ENCODE data around the gene NAA10.

The NAA10 gene

DNA sequence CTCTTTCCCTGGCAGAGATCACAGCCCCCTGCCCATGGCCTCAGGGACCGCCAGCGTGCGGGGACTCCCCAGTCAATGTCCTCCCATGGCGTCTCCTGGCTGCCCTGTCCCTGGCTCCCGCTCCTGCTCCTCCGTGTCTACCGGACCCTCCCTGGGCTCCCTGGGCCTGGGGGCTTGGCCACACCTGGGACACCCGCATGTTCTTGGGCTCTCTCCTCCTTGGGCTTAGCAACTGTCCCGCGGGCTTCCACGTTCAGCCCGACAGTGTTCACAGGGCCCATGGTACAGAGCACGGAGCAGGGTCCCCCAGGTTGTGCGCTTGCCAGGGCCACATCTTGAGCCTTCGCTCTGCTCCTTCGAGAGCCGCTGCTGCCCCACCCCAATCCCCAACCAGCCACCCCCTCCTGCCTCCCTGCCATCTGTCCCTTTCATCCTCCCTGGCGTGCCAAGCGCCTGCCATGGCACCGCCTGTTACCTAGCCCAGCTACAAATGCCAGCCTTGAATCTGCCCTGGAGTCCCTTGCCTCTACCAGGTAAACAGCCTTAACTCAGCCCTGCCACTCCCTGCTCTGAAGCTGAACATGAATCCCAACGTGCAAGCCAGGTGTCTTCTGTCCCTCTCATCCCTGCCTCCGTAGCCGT is 26.5 kb downstream of the NAA10 start:
- DNase-seq (ENCODE audit: low spot score), result no peak

DNA sequence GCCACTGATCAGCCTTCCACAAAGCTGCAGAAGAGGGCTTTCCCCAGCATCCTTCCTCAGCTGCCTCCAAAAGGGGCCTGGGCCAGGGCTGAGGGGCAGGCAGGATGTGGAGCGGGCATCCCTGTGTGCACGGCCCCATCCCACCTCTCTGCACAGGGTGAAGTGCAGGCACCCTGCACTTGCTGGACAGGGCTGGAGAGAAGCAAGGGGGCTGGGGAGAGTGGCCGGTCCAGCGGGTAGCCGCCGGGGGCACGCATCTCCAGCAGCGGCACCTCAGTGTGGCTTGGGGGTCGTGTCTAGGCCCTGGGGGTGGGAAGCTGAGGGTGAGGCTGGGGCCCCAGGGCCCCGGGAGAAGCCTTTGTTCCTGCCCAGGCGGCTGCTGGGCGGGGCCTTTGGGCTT is 27.4 kb downstream of the NAA10 start:
- no peak for DNase-seq (ENCODE audit: low spot score)

DNA sequence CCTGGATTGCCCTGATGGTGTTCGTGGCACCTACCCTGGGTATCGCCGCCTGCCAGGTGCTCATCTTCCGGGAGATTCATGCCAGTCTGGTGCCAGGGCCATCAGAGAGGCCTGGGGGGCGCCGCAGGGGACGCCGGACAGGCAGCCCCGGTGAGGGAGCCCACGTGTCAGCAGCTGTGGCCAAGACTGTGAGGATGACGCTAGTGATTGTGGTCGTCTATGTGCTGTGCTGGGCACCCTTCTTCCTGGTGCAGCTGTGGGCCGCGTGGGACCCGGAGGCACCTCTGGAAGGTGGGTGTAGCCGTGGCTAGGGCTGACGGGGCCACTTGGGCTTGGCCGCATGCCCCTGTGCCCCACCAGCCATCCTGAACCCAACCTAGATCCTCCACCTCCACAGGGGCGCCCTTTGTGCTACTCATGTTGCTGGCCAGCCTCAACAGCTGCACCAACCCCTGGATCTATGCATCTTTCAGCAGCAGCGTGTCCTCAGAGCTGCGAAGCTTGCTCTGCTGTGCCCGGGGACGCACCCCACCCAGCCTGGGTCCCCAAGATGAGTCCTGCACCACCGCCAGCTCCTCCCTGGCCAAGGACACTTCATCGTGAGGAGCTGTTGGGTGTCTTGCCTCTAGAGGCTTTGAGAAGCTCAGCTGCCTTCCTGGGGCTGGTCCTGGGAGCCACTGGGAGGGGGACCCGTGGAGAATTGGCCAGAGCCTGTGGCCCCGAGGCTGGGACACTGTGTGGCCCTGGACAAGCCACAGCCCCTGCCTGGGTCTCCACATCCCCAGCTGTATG is 28.5 kb downstream of the NAA10 start:
- DNase-seq (ENCODE audit: low spot score), result no peak

DNA sequence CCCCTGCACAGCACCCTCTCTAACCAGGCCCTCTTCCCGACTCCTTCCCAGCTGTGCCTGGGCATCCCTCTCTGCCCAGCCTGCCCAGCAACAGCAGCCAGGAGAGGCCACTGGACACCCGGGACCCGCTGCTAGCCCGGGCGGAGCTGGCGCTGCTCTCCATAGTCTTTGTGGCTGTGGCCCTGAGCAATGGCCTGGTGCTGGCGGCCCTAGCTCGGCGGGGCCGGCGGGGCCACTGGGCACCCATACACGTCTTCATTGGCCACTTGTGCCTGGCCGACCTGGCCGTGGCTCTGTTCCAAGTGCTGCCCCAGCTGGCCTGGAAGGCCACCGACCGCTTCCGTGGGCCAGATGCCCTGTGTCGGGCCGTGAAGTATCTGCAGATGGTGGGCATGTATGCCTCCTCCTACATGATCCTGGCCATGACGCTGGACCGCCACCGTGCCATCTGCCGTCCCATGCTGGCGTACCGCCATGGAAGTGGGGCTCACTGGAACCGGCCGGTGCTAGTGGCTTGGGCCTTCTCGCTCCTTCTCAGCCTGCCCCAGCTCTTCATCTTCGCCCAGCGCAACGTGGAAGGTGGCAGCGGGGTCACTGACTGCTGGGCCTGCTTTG is 29.2 kb downstream of the NAA10 start:
- DNase-seq (ENCODE audit: low spot score), result no peak

DNA sequence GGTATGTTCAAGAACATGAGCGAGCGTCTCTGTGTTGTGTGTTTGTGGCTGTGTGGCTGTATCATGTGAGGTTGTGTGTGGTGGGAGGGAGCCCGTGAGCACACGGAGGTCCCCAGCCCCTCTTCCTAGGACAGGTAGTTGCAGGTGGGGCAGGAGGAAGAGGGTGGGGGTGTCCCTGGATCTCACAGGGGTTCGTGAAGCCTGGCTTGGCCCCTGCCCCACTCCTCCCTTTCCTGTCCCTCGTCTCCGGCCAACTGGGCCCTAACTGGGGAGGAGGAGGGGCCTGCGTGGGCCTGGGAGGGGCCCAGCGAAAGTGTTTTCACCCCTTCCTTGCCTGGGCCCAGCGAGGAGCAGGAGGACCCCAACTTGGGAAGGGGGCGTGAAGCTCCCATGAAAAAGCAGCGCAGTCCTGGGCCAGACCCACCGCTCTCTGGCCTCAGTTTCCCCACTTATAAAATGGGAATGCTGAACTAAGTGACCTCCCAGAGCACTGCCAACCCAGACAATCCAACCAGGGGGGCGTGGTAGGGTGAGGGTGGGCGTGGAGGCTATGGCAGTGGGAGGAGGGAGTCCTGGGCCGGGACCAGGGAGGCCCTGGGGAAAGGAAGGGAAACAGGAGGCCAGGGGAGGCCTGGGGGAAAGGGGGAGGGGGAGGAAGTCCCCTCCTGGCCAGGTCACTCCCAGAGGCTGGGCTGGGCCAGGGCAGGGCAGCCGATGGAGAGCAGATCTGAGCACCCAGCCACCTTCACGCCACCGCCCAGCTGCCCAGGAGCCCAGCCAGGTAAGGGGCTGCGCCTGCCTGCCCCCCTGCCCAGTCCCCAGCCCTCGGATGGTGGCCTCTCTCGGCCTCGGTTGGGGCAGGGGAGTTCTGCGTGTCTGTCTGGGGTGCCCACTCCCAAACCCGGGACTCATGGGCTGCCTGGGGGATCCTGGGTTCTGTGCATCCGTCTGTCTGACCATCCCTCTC is 30.6 kb downstream of the NAA10 start, which contains the start of gene AVPR2:
Gene AVPR2, plus strand, starts transcription at position 683 of the 967 bp plus-strand sequence. CDS start 473 bp downstream, outside the sequence.
- no peak for DNase-seq (ENCODE audit: low spot score)

DNA sequence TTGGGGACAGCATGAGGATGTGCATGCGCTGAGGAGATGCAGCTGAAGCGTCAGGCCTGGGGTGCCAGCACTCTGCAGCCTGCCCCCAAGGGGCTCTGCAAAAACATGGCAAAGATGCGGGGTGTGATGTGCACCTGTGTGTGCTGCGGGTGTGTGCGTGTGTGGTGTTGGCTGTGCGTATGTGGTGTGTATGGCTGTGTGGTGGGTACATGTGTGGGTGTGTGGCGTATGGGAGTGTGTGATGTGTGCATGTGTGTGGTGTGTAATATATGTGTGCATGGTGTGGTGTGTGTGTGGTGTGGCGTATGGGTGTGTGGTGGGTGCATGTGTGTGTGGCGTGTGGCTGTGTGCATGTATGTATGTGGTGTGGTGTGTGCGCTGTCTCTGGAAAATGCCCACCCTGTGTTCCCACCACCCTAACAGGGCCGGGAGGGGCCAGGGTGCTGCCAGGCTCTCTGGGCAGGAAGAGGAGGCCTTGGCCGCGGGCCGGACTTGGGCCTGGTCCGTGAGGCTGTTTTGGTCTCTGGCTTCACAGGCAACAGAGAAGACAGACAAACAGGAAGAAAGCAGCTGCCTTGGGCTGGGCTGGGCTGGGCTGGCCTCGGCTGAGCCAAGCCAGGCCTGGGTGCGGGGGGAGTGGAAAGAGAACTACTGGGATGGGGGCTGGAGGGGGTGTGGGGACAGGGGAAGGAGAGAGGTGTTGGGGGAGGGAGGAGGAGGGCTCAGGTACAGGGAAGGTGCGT is 31.4 kb downstream of the NAA10 start:
- DNase-seq (ENCODE audit: low spot score), result no peak

DNA sequence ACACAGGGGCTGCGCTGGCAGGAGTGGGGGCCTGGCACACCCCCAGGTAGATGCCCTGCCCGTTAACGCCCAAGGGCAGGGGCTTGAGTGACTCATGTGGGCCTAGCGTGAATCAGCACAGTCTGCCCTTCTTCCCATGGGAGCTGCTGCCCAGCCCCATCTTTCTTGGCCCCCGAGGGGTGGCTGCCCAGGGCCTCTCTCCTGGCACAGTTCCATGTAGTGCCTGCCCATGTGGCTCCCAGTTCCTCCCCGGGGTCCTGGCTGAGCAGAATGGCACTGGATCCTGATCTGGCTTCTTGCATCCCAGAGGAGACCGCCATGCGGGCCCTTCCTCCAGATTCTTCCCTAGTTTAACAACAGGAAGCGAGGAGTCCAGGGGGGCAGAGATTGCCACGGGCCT is 32.5 kb downstream of the NAA10 start:
- no peak for DNase-seq (ENCODE audit: low spot score)

DNA sequence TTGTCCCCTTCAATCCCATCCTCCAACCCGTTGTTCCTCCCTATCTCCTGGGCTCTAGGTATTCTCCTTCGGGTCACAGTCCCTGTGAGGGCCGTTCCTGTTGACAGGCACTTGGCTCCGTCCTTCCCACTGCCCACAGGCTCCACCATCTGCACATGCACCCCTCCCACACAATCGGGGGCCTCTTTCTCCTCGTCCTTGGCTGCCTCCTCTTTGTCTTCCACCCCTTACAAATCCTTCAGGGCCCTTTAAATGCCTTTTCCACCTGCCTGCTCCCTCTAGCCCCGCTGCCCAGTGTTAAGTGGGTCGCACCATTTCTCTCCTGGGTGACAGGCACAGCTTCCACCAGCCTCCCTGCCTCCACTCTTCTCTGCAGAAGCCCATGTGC is 33.1 kb downstream of the NAA10 start:
- no peak for DNase-seq (ENCODE audit: low spot score)

DNA sequence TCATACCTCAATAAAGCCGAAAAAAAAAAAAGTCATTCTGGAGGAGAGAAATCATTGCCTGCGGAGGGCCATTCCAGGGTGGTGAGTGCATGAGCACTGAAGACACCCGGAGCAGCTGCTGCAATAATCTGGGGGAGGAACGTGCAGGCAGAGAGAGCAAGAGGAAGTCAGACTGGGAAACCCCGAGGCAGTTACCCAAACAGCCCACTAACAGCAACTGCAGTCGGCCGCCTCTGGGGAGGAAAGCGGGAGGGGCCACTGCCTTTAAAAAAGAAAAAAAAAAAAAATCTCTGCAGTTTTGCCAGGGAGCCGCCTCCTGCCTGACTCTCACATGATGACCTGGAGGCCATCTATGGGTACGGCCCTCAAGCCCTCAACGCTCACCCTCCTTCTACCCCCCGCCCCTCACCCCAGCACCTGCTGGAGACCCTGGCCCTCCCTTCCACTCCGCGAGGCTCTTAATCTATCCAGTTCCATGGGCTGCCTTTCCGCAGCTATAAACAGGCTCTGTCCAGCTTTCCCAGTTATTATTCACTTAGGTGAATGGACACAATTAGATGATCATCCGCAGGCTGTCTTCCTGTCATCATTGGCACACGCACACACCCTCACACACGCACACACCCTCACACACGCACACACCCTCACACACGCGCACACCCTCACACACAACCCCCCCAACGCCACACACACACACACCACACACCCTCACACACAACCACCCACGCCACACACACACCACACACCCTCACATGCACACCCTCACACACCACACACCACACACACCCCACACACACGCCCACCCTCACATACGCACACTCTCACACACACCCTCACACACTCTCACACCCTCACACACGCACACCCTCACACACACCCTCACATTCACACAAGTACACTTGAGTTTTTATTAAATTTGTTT is 33.7 kb downstream of the NAA10 start:
- DNase-seq (ENCODE audit: low spot score), result peak; percentile 42

DNA sequence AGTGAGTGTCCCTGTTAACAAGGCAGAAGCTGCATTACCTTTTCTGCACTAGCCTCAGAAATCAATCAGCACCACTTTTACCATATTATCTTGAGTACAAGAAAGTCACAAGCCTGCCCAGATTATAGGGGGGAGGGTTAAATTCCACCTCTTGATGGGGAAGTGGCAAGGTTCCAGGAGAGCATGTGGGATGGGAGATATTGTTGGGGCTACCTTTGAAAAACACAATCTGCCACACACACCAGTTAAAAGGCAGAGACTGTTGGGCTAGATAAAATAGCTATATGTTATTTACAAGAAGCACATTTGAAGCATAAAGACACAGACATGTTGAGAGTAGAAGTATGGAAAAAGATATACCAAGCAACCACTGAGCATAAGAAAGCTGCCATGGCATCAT is 36.9 kb downstream of the NAA10 start:
- no peak for DNase-seq (ENCODE audit: low spot score)

DNA sequence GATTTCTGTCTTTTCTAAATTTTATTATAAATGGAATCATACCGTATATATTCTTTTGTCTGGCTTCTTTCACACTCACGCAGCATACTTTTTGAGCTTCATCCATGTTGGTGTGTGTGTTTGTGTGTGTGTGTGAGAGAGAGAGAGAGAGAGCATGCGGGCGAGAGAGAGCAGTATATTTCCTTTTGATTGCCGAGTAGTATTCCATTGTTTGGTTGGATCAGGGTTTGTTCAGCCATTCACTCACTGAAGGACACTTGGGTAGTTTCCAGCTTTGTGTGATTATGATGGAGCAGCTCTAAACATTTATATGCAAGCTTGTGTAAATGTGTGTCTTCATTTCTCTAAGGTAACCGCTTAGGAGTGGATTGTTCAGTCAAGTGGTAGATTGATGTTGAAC is 45.7 kb downstream of the NAA10 start:
- DNase-seq (ENCODE audit: low spot score), result no peak

DNA sequence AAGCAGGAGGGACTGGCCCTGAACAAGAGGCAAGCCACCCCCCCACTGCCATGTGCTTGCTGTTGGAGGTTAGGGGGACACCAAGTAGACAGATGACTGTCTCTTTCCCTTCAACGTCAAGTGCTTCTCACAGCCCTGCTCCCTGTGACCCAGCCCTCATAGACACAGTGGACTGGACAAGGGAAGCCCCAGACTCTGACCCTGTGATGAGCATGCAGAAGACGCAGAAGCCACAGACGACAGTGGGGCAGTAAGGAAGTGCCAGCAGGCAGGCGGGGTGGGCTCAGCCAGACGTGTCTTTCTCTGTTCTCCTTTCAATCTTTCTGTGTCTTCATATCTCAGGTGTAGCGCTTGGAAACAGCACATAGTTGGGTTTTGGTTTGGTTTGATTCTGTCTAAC is 46.5 kb downstream of the NAA10 start:
- DNase-seq (ENCODE audit: low spot score), result no peak

DNA sequence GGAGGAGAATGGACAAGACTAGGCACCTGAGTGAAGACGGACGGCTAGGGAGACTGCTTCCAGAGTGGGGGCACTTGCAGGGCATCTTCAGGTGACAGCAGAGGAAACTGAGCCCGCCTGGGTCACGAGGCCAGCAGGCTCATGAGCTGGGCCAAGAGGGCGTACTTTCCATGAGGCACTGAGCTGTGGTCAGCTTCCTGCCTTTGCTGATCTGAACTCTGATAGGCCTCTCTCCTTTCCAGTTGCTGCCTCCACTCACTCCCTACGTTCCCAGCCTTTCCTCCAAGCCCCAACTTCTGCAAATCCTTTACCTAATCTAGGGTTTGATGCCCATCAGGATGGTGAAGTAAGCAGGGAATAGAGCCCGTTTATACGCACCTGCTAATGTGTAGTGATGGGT is 47.5 kb downstream of the NAA10 start:
- no peak for DNase-seq (ENCODE audit: low spot score)

DNA sequence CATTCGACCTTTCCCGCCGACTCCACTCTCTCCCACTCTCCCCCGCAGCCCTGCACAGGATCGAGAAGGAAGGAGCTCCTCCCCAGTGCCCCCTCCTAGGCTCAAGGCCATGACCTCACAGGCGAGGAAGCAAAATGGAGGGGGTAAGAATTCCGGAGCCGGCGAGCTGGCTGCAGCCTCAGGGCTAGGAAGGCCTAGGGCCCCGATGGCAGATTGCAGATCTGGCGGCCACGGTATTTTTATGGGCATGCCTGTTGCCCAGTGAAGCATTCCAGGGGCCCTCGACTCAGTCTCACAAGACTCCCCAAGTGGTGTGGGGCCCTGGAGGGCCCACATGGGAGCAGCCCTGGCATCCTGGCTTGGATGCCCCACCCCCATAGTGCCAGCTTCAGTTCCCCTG is 47.9 kb downstream of the NAA10 start:
- DNase-seq (ENCODE audit: low spot score), result peak; percentile 34

DNA sequence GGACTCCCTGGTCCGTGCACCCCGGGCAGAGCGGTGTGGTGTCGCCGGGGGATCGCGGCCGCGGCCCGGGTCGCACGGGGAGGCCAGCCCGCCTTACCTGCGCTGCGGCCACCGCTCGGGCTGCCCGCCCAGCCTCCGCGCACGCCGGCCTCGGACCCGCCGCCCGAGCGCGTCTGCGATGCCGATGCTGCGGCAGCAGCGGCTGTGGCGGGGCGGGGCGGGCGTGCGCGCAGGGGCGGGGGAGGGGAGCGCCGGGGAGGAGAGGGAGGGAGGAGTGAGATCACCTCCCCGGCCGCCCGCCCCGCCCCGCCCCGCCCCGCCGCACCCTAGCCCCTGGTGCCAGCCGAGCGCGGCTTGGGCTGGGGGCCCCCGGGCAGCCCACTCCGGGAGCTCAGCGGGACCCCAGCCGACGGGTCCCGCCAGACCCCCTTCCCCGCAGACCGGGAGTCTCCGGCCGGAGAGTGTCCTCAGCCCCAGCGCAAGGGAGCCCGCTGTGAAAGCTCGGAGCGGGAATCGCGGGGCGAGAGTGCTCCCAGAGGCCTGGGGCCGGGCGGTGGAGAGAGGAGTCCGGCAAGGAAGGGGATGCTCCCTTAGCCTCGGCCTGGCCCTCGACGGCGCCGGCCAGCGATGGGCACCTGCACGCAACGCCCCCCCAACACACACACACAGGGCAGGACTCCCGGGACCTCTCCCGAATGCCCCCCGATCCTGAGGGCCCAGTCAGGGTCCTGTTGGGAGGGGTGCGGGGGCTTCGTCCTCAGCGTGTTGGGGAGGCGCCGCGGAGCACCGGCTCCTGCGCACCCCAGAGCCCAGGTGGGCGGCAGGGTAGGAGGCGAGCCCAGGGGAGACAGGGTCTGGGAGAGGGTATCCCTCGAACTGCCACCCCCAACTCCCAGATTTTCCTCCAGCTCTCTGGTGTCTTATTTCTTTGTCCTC is 48.6 kb downstream of the NAA10 start, which contains the start of gene L1CAM:
Gene L1CAM, minus strand, starts transcription at position 206 of the 936 bp plus-strand sequence. CDS start 10,337 bp downstream, outside the sequence.
- DNase-seq (ENCODE audit: low spot score), result peak; percentile 56

DNA sequence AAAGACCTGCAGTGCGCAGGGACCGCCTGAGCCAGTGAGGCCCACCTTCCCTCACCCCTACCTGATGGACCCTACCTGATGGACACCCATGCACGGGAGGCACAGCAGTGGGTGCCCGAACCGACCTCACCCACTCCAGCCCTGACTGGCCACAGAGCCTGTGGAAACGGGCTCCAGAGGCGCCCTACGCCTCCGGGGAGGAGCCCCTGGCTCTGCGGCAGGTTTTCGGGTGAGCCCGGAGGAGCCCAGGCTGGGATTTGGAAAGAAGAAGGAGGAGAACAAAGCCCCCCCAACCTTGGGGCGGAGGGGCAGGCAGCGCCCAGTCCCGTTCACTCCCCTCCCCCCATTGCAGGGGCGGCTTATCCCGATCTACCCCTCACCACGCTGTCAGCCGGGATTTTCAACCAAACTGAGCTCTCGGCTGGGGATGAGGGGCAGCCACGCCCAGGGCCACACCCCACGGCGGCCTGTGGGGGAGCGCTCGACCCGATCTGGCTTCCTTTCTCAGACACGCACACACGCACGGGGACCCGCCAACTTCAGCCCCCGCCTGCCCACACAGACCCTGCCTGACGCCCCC is 49.5 kb downstream of the NAA10 start:
- DNase-seq (ENCODE audit: low spot score), result no peak

DNA sequence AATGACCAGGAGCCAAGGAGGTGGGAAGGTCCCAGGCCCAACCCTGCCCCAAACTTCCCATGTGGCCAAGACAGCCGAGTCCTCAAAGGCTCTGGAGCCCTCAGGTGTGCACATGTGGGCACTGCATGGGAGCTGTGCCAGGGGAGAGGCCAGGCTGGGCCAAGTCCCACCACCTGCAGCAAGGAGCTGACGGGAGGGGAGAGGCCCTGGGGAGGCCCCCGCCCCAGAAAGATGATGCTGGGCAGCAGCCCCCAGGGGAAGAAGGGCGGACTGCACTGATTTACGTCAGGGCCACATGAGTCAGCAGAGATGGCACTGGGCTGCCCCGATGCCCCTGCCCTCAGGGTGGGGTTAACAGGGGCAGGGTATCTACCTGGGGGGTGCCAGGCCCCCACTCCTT is 50.2 kb downstream of the NAA10 start:
- DNase-seq (ENCODE audit: low spot score), result no peak

DNA sequence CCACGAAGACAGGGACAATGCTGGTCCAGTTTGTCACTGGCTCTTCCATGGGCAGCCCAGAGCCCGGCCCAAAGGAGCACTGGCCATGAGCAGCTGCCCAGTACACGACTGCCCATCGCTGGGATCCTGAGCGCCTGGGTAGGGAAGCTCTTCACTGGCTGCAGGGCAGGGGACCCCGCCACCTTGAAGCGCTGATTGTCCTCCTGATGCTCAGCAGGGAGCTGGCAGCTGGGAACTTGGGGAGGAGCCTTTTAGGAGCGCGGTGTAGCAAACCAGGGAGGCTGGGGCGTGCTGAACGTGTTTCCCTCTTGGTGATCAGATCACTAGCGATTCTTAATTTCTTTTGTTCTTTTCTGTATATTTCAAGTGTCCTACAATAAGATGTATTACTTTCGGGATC is 50.7 kb downstream of the NAA10 start:
- no peak for DNase-seq (ENCODE audit: low spot score)
